H1 (cell line): Measurements from ENCODE around the gene CELF5. TPM values are rescaled to one million over a fixed set of nuclear protein-coding genes. Genes with fewer than 3 reads are reported as not detected.

Source experiments
- CTCF ChIA-PET: fragments of 300-600 bp; sonication (Branson Sonifier 250); formaldehyde crosslinking; loops from one replicate; lab custom pipeline; 2021; ENCODE audit not compliant: partially characterized antibody; lab: Charles Lee
- POLR2A ChIA-PET: fragments of 300-600 bp; sonication (Branson Sonifier 250); formaldehyde crosslinking; loops from one replicate; lab custom pipeline; 2021; ENCODE audit warnings: inconsistent platforms; ENCODE audit not compliant: partially characterized antibody; lab: Charles Lee
- DNase-seq, 2 experiments: peaks; one replicate each; pipeline versions ENCODE4 v3.0.0 to v3.0.0-alpha.2; 2010 to 2022; ENCODE audit warnings: low spot score in 2 of 2, low read depth in 1 of 2, mixed read lengths in 1 of 2
- FAIRE-seq: peaks from 2 replicates; lab custom pipeline; 2011; peaks lifted over from hg19 to GRCh38; lab: Jason Lieb, UNC
- H2AFZ ChIP-seq: 2 replicates; pipeline ENCODE4 v1.8.1; 2012; ENCODE audit warnings: low read length, inconsistent platforms
- H2AK5ac ChIP-seq: 2 replicates; pipeline ENCODE4 v1.6.1; 2013; ENCODE audit warnings: low read depth, low read length
- H2BK120ac ChIP-seq: replicated peaks from 2 replicates; pipeline ENCODE3; 2013; ENCODE audit warnings: low read depth, low read length, inconsistent platforms
- H2BK12ac ChIP-seq: 2 replicates; pipeline ENCODE4 v1.6.1; 2013; ENCODE audit warnings: low read depth, low read length
- H2BK15ac ChIP-seq: 2 replicates; pipeline ENCODE4 v1.6.1; 2013; ENCODE audit warnings: low read length
- H2BK20ac ChIP-seq: 2 replicates; pipeline ENCODE4 v1.6.1; 2013; ENCODE audit warnings: low read length
- H2BK5ac ChIP-seq: 2 replicates; pipeline ENCODE4 v1.6.1; 2013; ENCODE audit warnings: low read depth, low read length
- H3K14ac ChIP-seq: 2 replicates; pipeline ENCODE4 v1.6.1; 2013; ENCODE audit warnings: inconsistent platforms; ENCODE audit not compliant: insufficient read length
- H3K18ac ChIP-seq: 2 replicates; pipeline ENCODE4 v1.6.1; 2013; ENCODE audit warnings: low read length; ENCODE audit errors: extremely low read depth
- H3K23ac ChIP-seq: 2 replicates; pipeline ENCODE4 v1.6.1; 2013; ENCODE audit warnings: inconsistent platforms; ENCODE audit not compliant: insufficient read length
- H3K23me2 ChIP-seq: 2 replicates; pipeline ENCODE4 v1.6.1; 2013; ENCODE audit warnings: low read depth, low read length
- H3K27ac ChIP-seq: 2 replicates; pipeline ENCODE4 v1.6.1; 2011; ENCODE audit warnings: low read depth, low read length, inconsistent platforms
- H3K27me3 ChIP-seq, 4 experiments: replicated peaks in 1 of 4; 1 replicate in 1 of 4; 2 replicates in 3 of 4; pipeline versions ENCODE4 v1.6.1 to v1.8.1; 2011 to 2013; ENCODE audit warnings: low read length in 3 of 4, mild to moderate bottlenecking in 3 of 4, inconsistent platforms in 2 of 4, mixed read lengths in 2 of 4, moderate library complexity in 1 of 4; ENCODE audit not compliant: control insufficient read depth in 3 of 4, insufficient read depth in 3 of 4; ENCODE audit errors: extremely low read depth in 1 of 4
- H3K36me3 ChIP-seq, 4 experiments: 2 replicates each; pipeline versions ENCODE4 v1.6.1 to v1.8.1; 2011 to 2013; ENCODE audit warnings: mild to moderate bottlenecking in 4 of 4, low read length in 3 of 4, moderate library complexity in 2 of 4, control low read depth in 1 of 4, inconsistent platforms in 1 of 4; ENCODE audit not compliant: insufficient read depth in 4 of 4, control insufficient read depth in 2 of 4
- H3K4ac ChIP-seq: replicated peaks from 2 replicates; pipeline ENCODE3; 2013; ENCODE audit warnings: low read length, low read depth, mixed read lengths, inconsistent platforms; ENCODE audit not compliant: insufficient read length
- H3K4me1 ChIP-seq, 4 experiments: replicated peaks in 1 of 4; 1 replicate in 1 of 4; 2 replicates in 3 of 4; pipeline versions ENCODE4 v1.6.1 to v1.8.1; 2011 to 2013; ENCODE audit warnings: low read length in 3 of 4, inconsistent platforms in 2 of 4, mixed read lengths in 1 of 4; ENCODE audit not compliant: insufficient read depth in 4 of 4, control insufficient read depth in 3 of 4
- H3K4me2 ChIP-seq, 2 experiments: 2 replicates each; pipeline versions ENCODE4 v1.6.1 to v1.8.1; 2011 to 2013; ENCODE audit warnings: low read depth in 2 of 2, low read length in 2 of 2, control low read depth in 1 of 2, inconsistent platforms in 1 of 2, mild to moderate bottlenecking in 1 of 2; ENCODE audit not compliant: insufficient read depth in 1 of 2
- H3K4me3 ChIP-seq, 4 experiments: fragments of 200-600, 300-600 bp in 1 of 4; sonication (generic), shearing (Covaris generic), sonication (Bioruptor Twin) in 1 of 4; 2 replicates each; pipeline versions ENCODE4 v1.5.1 to v1.8.1; 2011 to 2016; ENCODE audit warnings: low read length in 4 of 4, low read depth in 3 of 4, control low read depth in 2 of 4, inconsistent platforms in 2 of 4, mild to moderate bottlenecking in 2 of 4, mixed read lengths in 1 of 4, moderate library complexity in 1 of 4; ENCODE audit not compliant: insufficient read depth in 2 of 4; ENCODE audit errors: extremely low read depth in 1 of 4
- H3K56ac ChIP-seq: replicated peaks from 2 replicates; pipeline ENCODE3; 2013; ENCODE audit warnings: low read depth, mild to moderate bottlenecking, mixed read lengths, low read length, inconsistent platforms; ENCODE audit not compliant: insufficient read length
- H3K79me1 ChIP-seq: 2 replicates; pipeline ENCODE4 v1.6.1; 2013; ENCODE audit warnings: low read depth, low read length, control low read depth
- H3K79me2 ChIP-seq, 2 experiments: 2 replicates each; pipeline versions ENCODE4 v1.6.1 to v1.8.1; 2012 to 2013; ENCODE audit warnings: low read length in 2 of 2, mild to moderate bottlenecking in 2 of 2, inconsistent platforms in 1 of 2; ENCODE audit not compliant: insufficient read depth in 2 of 2, control insufficient read depth in 1 of 2
- H3K9ac ChIP-seq, 4 experiments: replicated peaks in 1 of 4; 1 replicate in 1 of 4; 2 replicates in 3 of 4; pipeline versions ENCODE4 v1.6.1 to v1.8.1; 2011 to 2013; ENCODE audit warnings: low read depth in 3 of 4, low read length in 3 of 4, control low read depth in 2 of 4, mild to moderate bottlenecking in 2 of 4, moderate library complexity in 2 of 4, inconsistent platforms in 1 of 4; ENCODE audit errors: extremely low read depth in 1 of 4
- H3K9me3 ChIP-seq, 2 experiments: 2 replicates each; pipeline versions ENCODE4 v1.6.1 to v1.8.1; 2012 to 2013; ENCODE audit warnings: mild to moderate bottlenecking in 2 of 2, moderate library complexity in 2 of 2, control low read depth in 1 of 2, inconsistent platforms in 1 of 2, low read depth in 1 of 2, low read length in 1 of 2, mixed read lengths in 1 of 2; ENCODE audit not compliant: insufficient read depth in 2 of 2
- H4K20me1 ChIP-seq, 2 experiments: replicated peaks in 1 of 2; 2 replicates each; pipeline versions ENCODE3 to v1.8.1; 2011 to 2013; ENCODE audit warnings: inconsistent platforms in 2 of 2, low read length in 2 of 2, mild to moderate bottlenecking in 1 of 2; ENCODE audit not compliant: insufficient read depth in 2 of 2, control insufficient read depth in 1 of 2
- H4K5ac ChIP-seq: 2 replicates; pipeline ENCODE4 v1.6.1; 2013; ENCODE audit warnings: low read length, low read depth, mixed read lengths, inconsistent platforms; ENCODE audit not compliant: insufficient read length
- H4K8ac ChIP-seq: 2 replicates; pipeline ENCODE4 v1.8.0; 2013; ENCODE audit warnings: mild to moderate bottlenecking, moderate library complexity, low read length, inconsistent platforms; ENCODE audit not compliant: insufficient read depth; ENCODE audit errors: extremely low read depth
- H4K91ac ChIP-seq: replicated peaks from 2 replicates; pipeline ENCODE3; 2013; ENCODE audit warnings: low read length, mixed read lengths, inconsistent platforms; ENCODE audit not compliant: insufficient read length
- CEBPB ChIP-seq: IDR thresholded peaks from 2 replicates; pipeline ENCODE4 v1.6.1; 2012; ENCODE audit warnings: low read depth, low read length
- CHD1 ChIP-seq: IDR thresholded peaks from 2 replicates; pipeline ENCODE4 v1.6.1; 2012; ENCODE audit warnings: low read depth, low read length, improper control_type of control experiment
- EGR1 ChIP-seq: IDR thresholded peaks from 2 replicates; pipeline ENCODE4 v1.6.1; 2011; ENCODE audit warnings: low read depth, low read length, borderline replicate concordance
- JUND ChIP-seq: IDR thresholded peaks from 2 replicates; pipeline ENCODE4 v1.6.1; 2011; ENCODE audit warnings: mild to moderate bottlenecking, improper control_type of control experiment, low read length
- RXRA ChIP-seq: IDR thresholded peaks from 2 replicates; pipeline ENCODE4 v1.6.1; 2011; ENCODE audit warnings: low read depth, mild to moderate bottlenecking, low read length, moderate library complexity; ENCODE audit not compliant: insufficient read depth
- SAP30 ChIP-seq: fragments of 300-600 bp; sonication (generic); IDR thresholded peaks from 2 replicates; pipeline ENCODE4 v1.7.1; 2012; ENCODE audit warnings: low read length, moderate library complexity, mild to moderate bottlenecking, inconsistent platforms; ENCODE audit not compliant: insufficient read depth, insufficient replicate concordance
- SP1 ChIP-seq: IDR thresholded peaks from 2 replicates; pipeline ENCODE4 v1.6.1; 2011; ENCODE audit warnings: low read depth, low read length
- TAF1 ChIP-seq: IDR thresholded peaks from 2 replicates; pipeline ENCODE4 v1.6.1; 2011; ENCODE audit warnings: mild to moderate bottlenecking, low read depth, low read length
- YY1 ChIP-seq: IDR thresholded peaks from 2 replicates; pipeline ENCODE4 v1.6.1; 2011; ENCODE audit warnings: low read depth, mild to moderate bottlenecking, low read length
- WGBS, 2 experiments: shearing (Covaris generic) in 1 of 2; methylation state at CpG; one replicate each; pipeline versions ENCODE4 v1.1.6 to v1.1.7; 2013 to 2015; ENCODE audit warnings: low lambda C conversion rate in 2 of 2, mixed read lengths in 2 of 2, inconsistent platforms in 1 of 2, low coverage in 1 of 2, missing lambda C conversion rate in 1 of 2; ENCODE audit not compliant: insufficient replicate concordance in 2 of 2, insufficient coverage in 1 of 2, insufficient read length in 1 of 2; ENCODE audit errors: extremely low coverage in 1 of 2, missing lambda C conversion rate in 1 of 2; 5-methylcytosine and 5-hydroxymethylcytosine counted together
- polyA plus RNA-seq, 7 experiments: library from polyadenylated mRNA; depleted of rRNA in 3 of 7; stranded (reverse) in 5 of 7; unstranded in 2 of 7; fragments of >200 nt in 5 of 7; fragments of 200-250 nt in 2 of 7; gene quantifications; 1 replicate in 5 of 7; 2 replicates in 1 of 7; 4 replicates in 1 of 7; pipeline versions ENCODE4 v1.2.1 to v1.2.3, GENCODE V29; 2011 to 2013; ENCODE audit warnings: missing spikeins in 2 of 7, mixed read lengths in 2 of 7
- total RNA-seq: library from RNA; stranded (reverse); fragmentation: NEBNext Ultra II Directional; extraction: Animal tissue kit (Norgen Biotek cat#: 25700); gene quantifications from 2 replicates; pipeline ENCODE4 v1.2.1, GENCODE V29; 2021
- TF ChIP-seq, protein P1 (sequence below): IDR thresholded peaks from 2 replicates; pipeline ENCODE4 v1.6.1; 2011; ENCODE audit warnings: low read length, improper control_type of control experiment
- TF ChIP-seq, protein P2 (sequence below): IDR thresholded peaks from 2 replicates; pipeline ENCODE4 v1.6.1; 2012; ENCODE audit warnings: inconsistent platforms

Gene CELF5
- total and polyA plus RNA-seq, 2 of the 8 experiments (the other 6 are each of a cell fraction or from before 2014, with no cell fraction given), result 9.8 to 15.0 TPM

DNA sequence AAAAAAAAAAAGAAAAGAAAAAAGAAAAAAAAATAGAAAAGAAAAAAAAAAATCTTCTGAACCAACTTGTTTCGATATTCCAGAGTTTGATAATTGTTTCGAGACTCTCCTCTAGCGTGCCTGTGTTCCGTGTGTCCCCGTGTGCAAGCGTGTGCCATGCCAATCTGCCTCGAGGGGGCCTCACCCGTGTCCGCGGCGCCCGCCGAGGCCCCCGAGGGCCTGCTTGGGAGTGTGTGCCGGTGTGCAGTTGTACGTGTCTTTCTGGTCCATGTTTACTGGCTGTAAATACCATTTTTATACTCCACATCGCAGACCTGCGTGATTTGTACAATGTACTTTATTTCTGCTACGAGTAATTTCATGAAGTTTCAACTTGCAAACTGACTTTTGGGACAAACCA lies 72.0 kb downstream of the CELF5 start:
- POLR2A ChIA-PET, result no interaction called here

More for the DNA sequence above, 72.0 kb downstream of the CELF5 start:
- no peak overlapping the region for H3K23ac ChIP-seq
- H4K5ac ChIP-seq, result no peak overlapping the region
- H2BK5ac ChIP-seq, result no peak overlapping the region
- no peak overlapping the region for H2BK20ac ChIP-seq
- no peak overlapping the region for H3K4me2 ChIP-seq
- no peaks in the 10 kb centered on the region for H3K23me2 ChIP-seq
- H4K8ac ChIP-seq, result no peak overlapping the region
- H3K36me3 ChIP-seq, result no peaks in the 10 kb centered on the region
- no peak overlapping the region for H2BK12ac ChIP-seq
- CTCF ChIA-PET, result interaction anchor here (1.2 kb wide), 1 partner anchor 9 kb away, joined by 4 read pairs; no protein-coding TSS in a partner anchor
- no peak overlapping the region for H3K14ac ChIP-seq
- H3K9ac ChIP-seq, result no peak overlapping the region
- H2AK5ac ChIP-seq, result no peak overlapping the region
- H4K20me1 ChIP-seq, result no peaks in the 10 kb centered on the region
- H3K79me2 ChIP-seq, result no peaks in the 10 kb centered on the region
- DNase-seq (no peak), FAIRE-seq (no peak)
- H3K4me1 ChIP-seq, result peaks cover 0 to 4% (median 3%) of the 10 kb centered on the region in 4 experiments; a peak in 5 of 7 replicates
- no peak overlapping the region for H3K18ac ChIP-seq
- H3K79me1 ChIP-seq, result no peaks in the 10 kb centered on the region
- no peak overlapping the region for H4K91ac ChIP-seq
- H3K4me3 ChIP-seq, result no peak overlapping the region
- peaks cover 0 to 3% (median 2%) of the 10 kb centered on the region in 4 experiments; a peak in 1 of 7 replicates for H3K27me3 ChIP-seq
- H3K27ac ChIP-seq, result no peak overlapping the region
- no peak overlapping the region for H2BK15ac ChIP-seq
- H3K4ac ChIP-seq, result no peak overlapping the region
- H2BK120ac ChIP-seq, result no peak overlapping the region
- TF ChIP-seq, protein P1, sequence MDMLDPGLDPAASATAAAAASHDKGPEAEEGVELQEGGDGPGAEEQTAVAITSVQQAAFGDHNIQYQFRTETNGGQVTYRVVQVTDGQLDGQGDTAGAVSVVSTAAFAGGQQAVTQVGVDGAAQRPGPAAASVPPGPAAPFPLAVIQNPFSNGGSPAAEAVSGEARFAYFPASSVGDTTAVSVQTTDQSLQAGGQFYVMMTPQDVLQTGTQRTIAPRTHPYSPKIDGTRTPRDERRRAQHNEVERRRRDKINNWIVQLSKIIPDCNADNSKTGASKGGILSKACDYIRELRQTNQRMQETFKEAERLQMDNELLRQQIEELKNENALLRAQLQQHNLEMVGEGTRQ, result no peak
- no peak for TF ChIP-seq SP1
- no peak for TF ChIP-seq YY1
- TF ChIP-seq, protein P2, sequence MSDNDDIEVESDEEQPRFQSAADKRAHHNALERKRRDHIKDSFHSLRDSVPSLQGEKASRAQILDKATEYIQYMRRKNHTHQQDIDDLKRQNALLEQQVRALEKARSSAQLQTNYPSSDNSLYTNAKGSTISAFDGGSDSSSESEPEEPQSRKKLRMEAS, result no peak
- no peak for TF ChIP-seq SAP30
- no peak for TF ChIP-seq CEBPB
- no peak for TF ChIP-seq TAF1
- no peak for TF ChIP-seq EGR1
- TF ChIP-seq RXRA, result no peak
- no peak for TF ChIP-seq CHD1
- TF ChIP-seq JUND, result no peak
- WGBS, 2 experiments, result 92% methylated on average over 19 of the region's 19 CpGs; no CpG with 5 or more reads in 1 of the 2 experiments
- no peak overlapping the region for H3K56ac ChIP-seq
- H2AFZ ChIP-seq, result no peak overlapping the region
- no peaks in the 10 kb centered on the region for H3K9me3 ChIP-seq
